GM12891 (cell line): Measurements from ENCODE around the gene PRDX2.

Experiments used
- DNase-seq: peaks from one replicate; pipeline ENCODE4 v3.0.0; 2011; ENCODE audit warnings: low spot score; ENCODE audit not compliant: insufficient read length
- FAIRE-seq: peaks from 2 replicates; lab custom pipeline; 2011; peaks lifted over from hg19 to GRCh38; lab: Jason Lieb, UNC
- PAX5 ChIP-seq: IDR thresholded peaks from 2 replicates; pipeline ENCODE4 v1.6.1; 2011; ENCODE audit warnings: low read length, moderate library complexity, mild to moderate bottlenecking; ENCODE audit not compliant: insufficient read depth, severe bottlenecking
- POLR2A ChIP-seq: IDR thresholded peaks from 2 replicates; pipeline ENCODE4 v1.6.1; 2011; ENCODE audit warnings: low read depth, low read length, control low read depth
- POLR2AphosphoS5 ChIP-seq: IDR thresholded peaks from 2 replicates; pipeline ENCODE4 v1.6.1; 2011; ENCODE audit warnings: low read depth, low read length, control low read depth
- POU2F2 ChIP-seq: IDR thresholded peaks from 2 replicates; pipeline ENCODE4 v1.6.1; 2011; ENCODE audit warnings: low read depth, mild to moderate bottlenecking, control low read depth, low read length, moderate library complexity
- SPI1 ChIP-seq: IDR thresholded peaks from 2 replicates; pipeline ENCODE4 v1.6.1; 2011; ENCODE audit warnings: low read depth, low read length, control low read depth
- TAF1 ChIP-seq: IDR thresholded peaks from 2 replicates; pipeline ENCODE4 v1.6.1; 2011; ENCODE audit warnings: low read depth, low read length, control low read depth

PRDX2 gene

DNA sequence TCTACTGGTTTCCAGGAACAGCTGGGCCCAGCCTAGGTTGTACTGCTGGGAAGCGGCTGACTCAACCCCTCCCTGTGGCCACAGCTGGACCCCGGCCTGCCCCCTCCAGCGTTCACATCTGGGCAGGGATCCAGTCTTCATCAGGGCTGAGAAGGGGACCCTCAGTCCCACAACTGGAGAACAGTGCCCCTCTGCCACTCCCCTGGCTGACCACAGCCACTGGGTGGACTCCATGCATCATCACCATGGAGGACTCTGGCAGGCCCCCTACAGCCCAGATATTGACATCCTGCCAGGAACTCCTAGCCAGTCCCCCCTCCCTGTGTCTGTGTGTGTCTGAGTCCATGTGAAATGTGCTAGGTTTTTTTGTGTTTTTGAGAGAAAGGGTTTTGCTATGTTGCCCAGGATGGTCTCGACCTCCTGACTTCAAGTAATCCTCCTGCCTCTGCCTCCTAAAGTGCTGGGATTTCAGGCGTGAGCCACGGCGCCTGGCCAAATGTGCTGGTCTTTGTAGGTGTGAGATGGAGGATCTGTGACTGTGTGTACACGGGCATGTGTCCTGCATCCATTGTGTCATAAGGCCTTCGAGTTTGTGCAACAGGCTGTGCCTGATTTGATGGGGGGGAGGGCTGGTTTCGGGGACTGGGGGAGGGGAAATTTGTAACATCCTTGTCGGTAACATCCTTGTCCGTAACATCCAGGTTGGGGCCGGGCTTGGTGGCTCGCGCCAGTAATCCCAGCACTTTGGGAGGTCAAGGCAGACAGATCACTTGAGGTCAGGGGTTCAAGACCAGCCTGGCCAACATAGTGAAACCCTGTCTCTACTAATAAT lies 22.2 kb downstream of the PRDX2 start:
- FAIRE-seq (peak; percentile 38), DNase-seq (no peak)
- no peak for TF ChIP-seq SPI1

DNA sequence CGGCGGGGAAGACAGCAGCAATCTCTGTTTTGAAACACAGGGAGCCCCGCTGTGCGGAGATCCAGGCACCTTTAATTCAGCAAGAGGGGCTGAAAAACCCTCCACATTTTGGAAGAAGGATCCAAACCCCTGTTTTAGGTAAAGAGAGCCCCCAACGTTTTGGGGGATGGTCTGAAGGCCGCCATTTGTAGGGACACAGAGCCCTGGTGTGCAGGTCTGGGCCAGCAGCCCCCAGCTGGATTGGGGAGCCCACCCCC lies 22.8 kb downstream of the PRDX2 start:
- DNase-seq, result no peak

DNA sequence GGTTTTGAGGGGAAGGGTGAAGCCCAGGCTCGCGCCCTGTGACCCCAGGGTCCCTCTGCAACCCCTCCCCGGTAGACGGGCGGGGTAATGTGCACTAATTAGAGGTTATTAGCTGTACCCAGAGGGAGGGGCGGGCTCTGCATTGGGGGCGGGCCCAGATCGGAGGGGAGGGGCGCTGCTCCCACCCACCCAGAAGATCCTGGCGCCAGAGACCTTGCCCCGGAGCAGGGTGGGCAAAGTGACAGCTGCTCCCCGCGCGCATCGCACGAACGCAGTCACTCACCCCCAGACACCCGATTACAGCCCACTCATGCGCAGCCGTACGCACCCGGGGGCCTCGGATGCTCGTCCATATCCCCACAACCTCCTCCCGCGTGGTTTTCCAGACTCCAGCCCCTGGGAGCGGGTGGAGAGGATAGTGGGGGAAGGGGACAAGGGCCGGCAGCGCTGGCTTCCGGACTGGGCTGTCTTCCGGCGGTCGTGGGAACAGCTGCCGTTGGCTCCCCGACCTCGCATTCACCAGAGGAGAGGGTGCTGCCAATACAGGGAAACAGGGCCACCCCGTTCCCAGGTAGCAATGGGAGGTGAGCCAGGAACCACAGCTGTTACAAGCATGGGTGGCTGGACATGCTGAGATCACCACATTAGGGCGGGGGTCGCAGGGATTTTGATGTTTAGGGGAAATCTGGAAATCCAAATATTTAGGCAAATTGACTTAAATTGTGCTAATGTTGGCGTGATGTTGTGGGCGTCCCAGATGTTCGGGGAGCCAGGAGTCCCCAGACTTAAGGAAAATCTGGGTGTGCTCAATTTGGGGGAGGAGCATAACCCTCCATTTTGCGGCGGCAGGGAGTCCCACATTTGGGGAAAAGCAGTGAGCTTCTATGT lies 23.3 kb downstream of the PRDX2 start:
- FAIRE-seq (no peak), DNase-seq (no peak)
- no peak for TF ChIP-seq PAX5
- TF ChIP-seq POLR2A, result peak; percentile 54
- no peak for TF ChIP-seq SPI1
- peak; percentile 42; the same call in 1 of the 2 replicates for TF ChIP-seq POLR2AphosphoS5

More for the DNA sequence above, 22.8 kb downstream of the PRDX2 start:
- FAIRE-seq, result no peak
- TF ChIP-seq POU2F2, result no peak
- no peak for TF ChIP-seq POLR2AphosphoS5
- no peak for TF ChIP-seq TAF1
- no peak for TF ChIP-seq SPI1
- no peak for TF ChIP-seq PAX5
- TF ChIP-seq POLR2A, result no peak

DNA sequence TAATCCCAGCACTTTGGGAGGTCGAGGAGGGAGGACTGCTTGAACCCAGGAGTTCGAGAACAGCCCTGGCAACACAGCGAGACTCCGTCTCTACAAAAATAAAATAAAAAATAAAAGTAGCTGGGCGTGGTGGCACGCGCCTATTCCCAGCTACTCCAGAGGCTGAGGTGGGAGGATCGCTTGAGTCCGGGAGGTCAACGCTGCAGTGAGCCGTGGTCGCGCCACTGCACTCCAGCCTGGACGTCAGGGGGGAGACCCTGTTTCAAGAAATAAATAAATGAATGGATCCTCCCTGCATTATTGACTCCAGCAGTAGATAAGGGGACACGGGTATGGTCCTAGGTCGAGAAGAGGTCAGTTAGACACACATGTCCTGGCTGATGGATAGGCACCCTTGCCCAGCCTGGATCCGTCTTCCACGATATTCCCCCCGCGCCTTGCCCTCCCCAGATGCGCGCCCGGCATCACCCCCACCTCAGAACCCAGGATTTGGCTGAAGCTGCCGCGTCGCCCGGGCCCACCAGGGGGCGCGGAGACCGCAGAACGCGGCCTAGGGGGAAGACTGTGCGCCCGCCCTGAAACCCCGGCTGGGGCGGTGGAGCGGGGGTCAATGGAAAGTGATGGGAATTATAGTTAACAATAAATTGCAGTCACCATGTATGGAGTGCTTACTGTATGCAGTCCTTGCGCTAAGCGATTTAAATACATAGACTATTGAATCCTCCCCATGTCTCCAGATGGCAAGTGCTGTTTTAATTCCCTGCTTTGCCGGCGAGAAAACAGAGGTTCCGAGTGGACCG lies 24.2 kb downstream of the PRDX2 start:
- peak; percentile 80 for DNase-seq
- TF ChIP-seq POLR2A (no peak), TAF1 (no peak), POU2F2 (0 out of 2 replicates have a peak, but pooled peaks have one; percentile 8), PAX5 (no peak), SPI1 (no peak), POLR2AphosphoS5 (no peak)
- peak; percentile 89 for FAIRE-seq

DNA sequence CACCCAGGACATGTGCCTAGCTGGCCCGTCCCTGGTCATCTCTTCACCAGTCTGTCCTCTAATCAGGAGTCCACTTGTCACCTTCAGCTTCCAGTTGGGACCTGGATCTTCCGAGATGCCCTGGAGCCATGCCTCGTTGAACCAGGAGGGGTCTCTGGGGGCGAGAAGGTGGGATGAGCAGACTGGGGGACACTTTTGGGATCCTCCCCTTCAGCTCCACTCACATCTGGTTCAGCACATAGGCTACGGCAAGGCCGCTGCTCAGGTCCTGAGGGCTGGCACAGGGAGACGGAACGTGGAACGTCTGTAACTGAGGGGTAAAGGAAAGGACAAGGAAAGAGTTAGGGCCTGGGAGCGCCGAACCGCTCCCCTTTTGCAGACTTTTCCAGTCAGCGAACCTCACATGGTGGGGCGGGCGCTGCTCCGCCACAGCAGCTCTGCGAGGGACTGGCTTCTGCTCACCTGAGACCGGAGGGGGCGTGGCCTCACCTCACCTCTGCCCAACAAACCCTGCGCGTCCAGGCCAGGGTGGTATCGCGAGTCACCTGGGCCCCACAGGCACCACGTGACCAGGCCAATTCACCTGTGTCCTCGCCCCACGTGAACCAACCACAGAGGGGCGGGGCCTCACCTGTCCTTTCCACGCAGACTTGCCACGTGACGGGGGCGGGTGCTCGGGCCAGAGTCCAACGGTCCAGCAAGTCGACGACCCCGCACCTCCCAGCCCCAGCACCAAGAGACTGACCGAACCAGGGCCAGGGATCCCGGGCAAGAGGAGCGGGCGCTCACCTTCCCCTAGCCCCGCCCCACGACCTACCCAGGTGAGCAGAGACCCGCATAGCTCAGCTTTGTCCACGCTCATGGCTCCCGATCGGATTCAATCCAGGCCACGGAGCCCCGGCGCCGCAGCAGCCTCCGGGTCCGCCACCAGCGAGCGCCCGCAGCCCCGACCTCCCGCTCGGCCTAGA lies 26.7 kb downstream of the PRDX2 start, which contains the start of gene HOOK2:
Gene HOOK2 (minus strand): TSS at position 965 of the 968 bp plus-strand sequence. CDS start 103 bp downstream, at position 862.
- DNase-seq, result no peak
- FAIRE-seq, result no peak
- no peak for TF ChIP-seq PAX5
- no peak for TF ChIP-seq TAF1
- TF ChIP-seq POLR2AphosphoS5, result no peak
- no peak for TF ChIP-seq SPI1
- TF ChIP-seq POU2F2, result no peak
- TF ChIP-seq POLR2A, result no peak

DNA sequence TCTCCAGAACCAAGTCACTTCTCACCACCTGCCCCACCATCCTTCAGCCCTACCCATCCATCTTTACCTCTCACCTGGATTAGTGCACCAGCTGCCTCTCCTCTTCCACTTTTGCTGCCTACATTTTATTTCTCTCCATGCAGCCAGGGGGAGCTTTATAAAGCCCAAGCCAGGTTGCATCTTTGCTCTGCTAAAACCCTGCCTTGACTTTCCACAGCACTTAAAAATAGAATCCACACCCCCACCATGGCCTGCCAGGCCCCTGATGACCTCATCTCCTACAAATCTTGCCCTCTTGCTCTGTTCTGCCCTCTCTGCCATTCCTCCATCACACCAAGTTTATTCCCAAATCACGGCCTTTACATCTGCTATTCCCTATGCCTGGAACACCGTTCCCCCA lies 28.0 kb downstream of the PRDX2 start:
- DNase-seq (no peak), FAIRE-seq (no peak)
- no peak for TF ChIP-seq POLR2A
- TF ChIP-seq TAF1, result no peak
- TF ChIP-seq POU2F2, result no peak
- TF ChIP-seq PAX5, result no peak

DNA sequence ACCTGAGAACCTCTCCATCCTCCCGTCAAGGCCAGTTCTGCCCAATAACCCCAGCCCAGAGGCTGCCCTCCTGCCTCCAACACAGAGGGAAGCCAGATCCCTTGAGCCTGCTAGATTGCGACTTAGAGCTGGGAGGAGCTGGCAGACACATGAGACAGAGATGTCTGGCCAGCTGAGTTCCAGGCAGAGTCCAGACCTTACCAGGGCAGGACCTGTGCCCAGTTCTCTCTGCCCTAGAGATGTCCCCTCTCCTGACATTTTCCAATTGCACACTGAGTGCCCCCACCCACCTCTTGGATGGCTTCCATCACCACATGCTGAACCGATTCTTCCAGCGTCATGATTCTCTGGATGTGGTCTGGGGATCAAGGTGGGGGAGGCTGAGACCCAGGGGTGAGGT lies 29.3 kb downstream of the PRDX2 start:
- no peak for DNase-seq
- no peak for TF ChIP-seq POLR2A
- no peak for TF ChIP-seq SPI1
- no peak for TF ChIP-seq POU2F2
- no peak for TF ChIP-seq TAF1
- no peak for TF ChIP-seq PAX5
- no peak for TF ChIP-seq POLR2AphosphoS5
- no peak for FAIRE-seq

DNA sequence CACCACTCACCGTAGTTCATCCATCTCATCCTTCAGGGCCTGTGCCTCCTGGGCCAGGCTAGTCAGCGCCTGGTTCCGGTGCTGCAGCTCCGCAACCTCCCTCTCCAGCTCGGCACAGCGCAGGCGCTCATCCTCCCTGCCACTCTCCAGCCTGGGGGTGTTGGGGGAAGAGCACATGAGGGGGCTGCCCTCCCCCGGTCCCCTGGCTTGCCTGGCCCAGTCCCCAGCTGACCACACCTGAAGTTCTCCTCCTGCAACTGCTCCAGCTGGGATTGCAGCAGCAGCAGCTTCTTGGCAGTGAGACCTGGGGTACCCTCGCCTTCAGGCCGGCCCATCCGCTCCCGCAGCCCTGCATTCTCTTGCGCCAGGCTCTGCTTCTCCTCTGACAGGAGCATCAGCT lies 30.7 kb downstream of the PRDX2 start:
- no peak for TF ChIP-seq TAF1
- FAIRE-seq, result no peak
- DNase-seq, result no peak
